GM12878 (cell line): ENCODE results near the gene CLK2. TPM values are rescaled to one million over a fixed set of nuclear protein-coding genes. Genes with fewer than 3 reads are reported as not detected.
A peak's percentile ranks its signal among the peaks of the same experiment; 100 is the strongest.

ENCODE experiments used
- CHD1 ChIP-seq: IDR thresholded peaks from 2 replicates; pipeline ENCODE4 v1.6.1; 2012; ENCODE audit warnings: low read depth, low read length, improper control_type of control experiment
- IKZF2 ChIP-seq, 2 experiments: fragments of 450-650 bp; IDR thresholded peaks; 2 replicates each; pipeline ENCODE4 v1.6.1; 2017; ENCODE audit warnings: mild to moderate bottlenecking in 2 of 2, moderate library complexity in 2 of 2
- LARP7 ChIP-seq: fragments of 450-650 bp; IDR thresholded peaks from 2 replicates; pipeline ENCODE4 v1.6.1; 2017; ENCODE audit warnings: mild to moderate bottlenecking
- NFXL1 ChIP-seq: fragments of 450-650 bp; IDR thresholded peaks from 2 replicates; pipeline ENCODE4 v1.6.1; 2017; ENCODE audit warnings: antibody characterized with exemption, mild to moderate bottlenecking, borderline replicate concordance
- PML ChIP-seq: IDR thresholded peaks from 2 replicates; pipeline ENCODE4 v1.6.1; 2012; ENCODE audit warnings: low read length, inconsistent platforms
- POLR2AphosphoS2 ChIP-seq: IDR thresholded peaks from 2 replicates; pipeline ENCODE4 v1.6.1; 2011; ENCODE audit warnings: low read depth, mild to moderate bottlenecking, low read length, improper control_type of control experiment, moderate library complexity
- SMC3 ChIP-seq: IDR thresholded peaks from 2 replicates; pipeline ENCODE4 v1.6.1; 2011; ENCODE audit warnings: low read length, improper control_type of control experiment, borderline replicate concordance
- TBL1XR1 ChIP-seq: IDR thresholded peaks from 2 replicates; pipeline ENCODE4 v1.6.1; 2012; ENCODE audit warnings: low read depth, low read length, improper control_type of control experiment
- YY1 ChIP-seq: IDR thresholded peaks from 2 replicates; pipeline ENCODE4 v1.6.1; 2011; ENCODE audit warnings: low read depth, mild to moderate bottlenecking, low read length
- polyA plus RNA-seq, 11 experiments: library from polyadenylated mRNA; depleted of rRNA in 4 of 11; unstranded in 6 of 11; stranded (reverse) in 5 of 11; fragments of >200 nt; fragmentation: Nextera tagmentation in 4 of 11; fragmentation: Illumina TruSeq in 1 of 11; extraction: Ambion mirVana in 4 of 11; extraction: Trizol in 1 of 11; gene quantifications; 1 replicate in 1 of 11; 2 replicates in 10 of 11; pipeline versions ENCODE4 v1.2.1 to v1.2.3, GENCODE V29; 2011 to 2016; ENCODE audit warnings: inconsistent platforms in 2 of 11, missing spikeins in 2 of 11, low read depth in 1 of 11
- total RNA-seq, 4 experiments: library from RNA; depleted of rRNA in 3 of 4; stranded (reverse); fragments of >200 nt in 3 of 4; fragmentation: Illumina TruSeq in 1 of 4; extraction: Trizol in 1 of 4; gene quantifications; 2 replicates each; pipeline versions ENCODE4 v1.2.1 to v1.2.3, GENCODE V29; 2013 to 2021
- TF ChIP-seq, protein P1 (sequence below): IDR thresholded peaks from 2 replicates; pipeline ENCODE4 v1.6.1; 2012; ENCODE audit warnings: mild to moderate bottlenecking, low read depth, low read length
- TF ChIP-seq, protein P2 (sequence below): fragments of 450-650 bp; IDR thresholded peaks from 2 replicates; pipeline ENCODE4 v1.6.1; 2017; ENCODE audit warnings: mild to moderate bottlenecking, moderate library complexity
- TF ChIP-seq, protein P3 (sequence below): fragments of 450-650 bp; conservative IDR thresholded peaks from 2 replicates; pipeline ENCODE4 v1.6.1; 2017; ENCODE audit warnings: mild to moderate bottlenecking, moderate library complexity
- TF ChIP-seq, protein P4 (sequence below): fragments of 450-650 bp; formaldehyde crosslinking; IDR thresholded peaks from 2 replicates; pipeline ENCODE4 v1.4.0; 2022; ENCODE audit warnings: mild to moderate bottlenecking, moderate library complexity

CLK2 gene
- total and polyA plus RNA-seq, 10 of the 15 experiments (the other 5 are each of a cell fraction or from before 2014, with no cell fraction given), result 11.1 to 83.7 (median 36.7) TPM

DNA sequence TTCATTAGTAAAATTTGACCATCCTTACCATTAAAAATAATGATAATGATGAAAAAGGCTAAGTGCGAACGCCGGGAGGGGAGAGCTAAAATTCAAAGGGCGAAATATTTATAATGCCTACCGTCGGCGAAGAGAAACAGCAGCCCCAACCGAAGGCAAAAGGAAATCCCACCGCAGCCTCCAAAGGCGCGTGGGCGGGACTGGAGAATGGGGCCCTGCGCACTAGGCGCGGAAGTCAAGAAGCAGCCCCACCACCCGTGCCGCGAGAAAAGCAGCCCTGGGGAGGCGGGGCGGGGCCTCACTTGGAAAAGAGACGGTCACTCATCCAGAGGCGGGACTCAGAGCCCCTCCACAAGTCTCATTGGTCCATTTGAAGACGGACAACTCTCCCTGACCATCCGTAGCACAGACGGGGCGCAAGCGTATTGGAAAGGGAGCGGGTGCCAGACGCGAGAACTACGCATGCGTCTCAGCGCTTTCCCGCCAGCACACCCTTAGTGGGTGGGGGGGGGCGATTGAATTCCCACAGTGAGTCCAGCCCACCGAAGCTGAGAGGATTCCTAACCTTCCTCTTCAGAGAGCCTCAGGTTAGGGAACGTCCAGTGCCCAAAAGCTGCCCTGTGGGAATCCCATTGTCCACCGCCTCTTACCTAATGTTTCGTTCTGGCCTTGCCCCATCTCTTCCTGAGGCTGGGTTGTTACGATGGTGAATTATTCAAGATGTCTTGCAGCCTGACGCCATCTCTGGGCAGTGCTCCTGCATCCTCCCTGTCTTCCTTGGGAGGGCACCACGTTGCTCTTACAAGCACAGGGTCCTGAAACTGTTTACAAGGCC lies 45.8 kb downstream of the CLK2 start (continued):
- TF ChIP-seq, protein P1, sequence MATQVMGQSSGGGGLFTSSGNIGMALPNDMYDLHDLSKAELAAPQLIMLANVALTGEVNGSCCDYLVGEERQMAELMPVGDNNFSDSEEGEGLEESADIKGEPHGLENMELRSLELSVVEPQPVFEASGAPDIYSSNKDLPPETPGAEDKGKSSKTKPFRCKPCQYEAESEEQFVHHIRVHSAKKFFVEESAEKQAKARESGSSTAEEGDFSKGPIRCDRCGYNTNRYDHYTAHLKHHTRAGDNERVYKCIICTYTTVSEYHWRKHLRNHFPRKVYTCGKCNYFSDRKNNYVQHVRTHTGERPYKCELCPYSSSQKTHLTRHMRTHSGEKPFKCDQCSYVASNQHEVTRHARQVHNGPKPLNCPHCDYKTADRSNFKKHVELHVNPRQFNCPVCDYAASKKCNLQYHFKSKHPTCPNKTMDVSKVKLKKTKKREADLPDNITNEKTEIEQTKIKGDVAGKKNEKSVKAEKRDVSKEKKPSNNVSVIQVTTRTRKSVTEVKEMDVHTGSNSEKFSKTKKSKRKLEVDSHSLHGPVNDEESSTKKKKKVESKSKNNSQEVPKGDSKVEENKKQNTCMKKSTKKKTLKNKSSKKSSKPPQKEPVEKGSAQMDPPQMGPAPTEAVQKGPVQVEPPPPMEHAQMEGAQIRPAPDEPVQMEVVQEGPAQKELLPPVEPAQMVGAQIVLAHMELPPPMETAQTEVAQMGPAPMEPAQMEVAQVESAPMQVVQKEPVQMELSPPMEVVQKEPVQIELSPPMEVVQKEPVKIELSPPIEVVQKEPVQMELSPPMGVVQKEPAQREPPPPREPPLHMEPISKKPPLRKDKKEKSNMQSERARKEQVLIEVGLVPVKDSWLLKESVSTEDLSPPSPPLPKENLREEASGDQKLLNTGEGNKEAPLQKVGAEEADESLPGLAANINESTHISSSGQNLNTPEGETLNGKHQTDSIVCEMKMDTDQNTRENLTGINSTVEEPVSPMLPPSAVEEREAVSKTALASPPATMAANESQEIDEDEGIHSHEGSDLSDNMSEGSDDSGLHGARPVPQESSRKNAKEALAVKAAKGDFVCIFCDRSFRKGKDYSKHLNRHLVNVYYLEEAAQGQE, result no peak
- TF ChIP-seq NFXL1, result no peak
- peak; percentile 14; the same call in 1 of the 2 replicates for TF ChIP-seq TBL1XR1
- TF ChIP-seq, protein P2, sequence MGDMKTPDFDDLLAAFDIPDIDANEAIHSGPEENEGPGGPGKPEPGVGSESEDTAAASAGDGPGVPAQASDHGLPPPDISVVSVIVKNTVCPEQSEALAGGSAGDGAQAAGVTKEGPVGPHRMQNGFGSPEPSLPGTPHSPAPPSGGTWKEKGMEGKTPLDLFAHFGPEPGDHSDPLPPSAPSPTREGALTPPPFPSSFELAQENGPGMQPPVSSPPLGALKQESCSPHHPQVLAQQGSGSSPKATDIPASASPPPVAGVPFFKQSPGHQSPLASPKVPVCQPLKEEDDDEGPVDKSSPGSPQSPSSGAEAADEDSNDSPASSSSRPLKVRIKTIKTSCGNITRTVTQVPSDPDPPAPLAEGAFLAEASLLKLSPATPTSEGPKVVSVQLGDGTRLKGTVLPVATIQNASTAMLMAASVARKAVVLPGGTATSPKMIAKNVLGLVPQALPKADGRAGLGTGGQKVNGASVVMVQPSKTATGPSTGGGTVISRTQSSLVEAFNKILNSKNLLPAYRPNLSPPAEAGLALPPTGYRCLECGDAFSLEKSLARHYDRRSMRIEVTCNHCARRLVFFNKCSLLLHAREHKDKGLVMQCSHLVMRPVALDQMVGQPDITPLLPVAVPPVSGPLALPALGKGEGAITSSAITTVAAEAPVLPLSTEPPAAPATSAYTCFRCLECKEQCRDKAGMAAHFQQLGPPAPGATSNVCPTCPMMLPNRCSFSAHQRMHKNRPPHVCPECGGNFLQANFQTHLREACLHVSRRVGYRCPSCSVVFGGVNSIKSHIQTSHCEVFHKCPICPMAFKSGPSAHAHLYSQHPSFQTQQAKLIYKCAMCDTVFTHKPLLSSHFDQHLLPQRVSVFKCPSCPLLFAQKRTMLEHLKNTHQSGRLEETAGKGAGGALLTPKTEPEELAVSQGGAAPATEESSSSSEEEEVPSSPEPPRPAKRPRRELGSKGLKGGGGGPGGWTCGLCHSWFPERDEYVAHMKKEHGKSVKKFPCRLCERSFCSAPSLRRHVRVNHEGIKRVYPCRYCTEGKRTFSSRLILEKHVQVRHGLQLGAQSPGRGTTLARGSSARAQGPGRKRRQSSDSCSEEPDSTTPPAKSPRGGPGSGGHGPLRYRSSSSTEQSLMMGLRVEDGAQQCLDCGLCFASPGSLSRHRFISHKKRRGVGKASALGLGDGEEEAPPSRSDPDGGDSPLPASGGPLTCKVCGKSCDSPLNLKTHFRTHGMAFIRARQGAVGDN, result peak; percentile 18; the same call in 1 of the 2 replicates
- TF ChIP-seq POLR2AphosphoS2, result peak; percentile 86
- TF ChIP-seq LARP7, result 0 out of 2 replicates have a peak, but pooled peaks have one; percentile 49
- TF ChIP-seq, protein P3, sequence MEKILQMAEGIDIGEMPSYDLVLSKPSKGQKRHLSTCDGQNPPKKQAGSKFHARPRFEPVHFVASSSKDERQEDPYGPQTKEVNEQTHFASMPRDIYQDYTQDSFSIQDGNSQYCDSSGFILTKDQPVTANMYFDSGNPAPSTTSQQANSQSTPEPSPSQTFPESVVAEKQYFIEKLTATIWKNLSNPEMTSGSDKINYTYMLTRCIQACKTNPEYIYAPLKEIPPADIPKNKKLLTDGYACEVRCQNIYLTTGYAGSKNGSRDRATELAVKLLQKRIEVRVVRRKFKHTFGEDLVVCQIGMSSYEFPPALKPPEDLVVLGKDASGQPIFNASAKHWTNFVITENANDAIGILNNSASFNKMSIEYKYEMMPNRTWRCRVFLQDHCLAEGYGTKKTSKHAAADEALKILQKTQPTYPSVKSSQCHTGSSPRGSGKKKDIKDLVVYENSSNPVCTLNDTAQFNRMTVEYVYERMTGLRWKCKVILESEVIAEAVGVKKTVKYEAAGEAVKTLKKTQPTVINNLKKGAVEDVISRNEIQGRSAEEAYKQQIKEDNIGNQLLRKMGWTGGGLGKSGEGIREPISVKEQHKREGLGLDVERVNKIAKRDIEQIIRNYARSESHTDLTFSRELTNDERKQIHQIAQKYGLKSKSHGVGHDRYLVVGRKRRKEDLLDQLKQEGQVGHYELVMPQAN, result peak; percentile 69
- TF ChIP-seq IKZF2 (IDR thresholded peaks at IDR 0.05), result peak in 1 of 2 experiments; percentile 49; a peak in 3 of 4 replicates
- TF ChIP-seq YY1, result peak; percentile 78
- peak; percentile 74; the same call in 1 of the 2 replicates for TF ChIP-seq CHD1
- TF ChIP-seq, protein P4, sequence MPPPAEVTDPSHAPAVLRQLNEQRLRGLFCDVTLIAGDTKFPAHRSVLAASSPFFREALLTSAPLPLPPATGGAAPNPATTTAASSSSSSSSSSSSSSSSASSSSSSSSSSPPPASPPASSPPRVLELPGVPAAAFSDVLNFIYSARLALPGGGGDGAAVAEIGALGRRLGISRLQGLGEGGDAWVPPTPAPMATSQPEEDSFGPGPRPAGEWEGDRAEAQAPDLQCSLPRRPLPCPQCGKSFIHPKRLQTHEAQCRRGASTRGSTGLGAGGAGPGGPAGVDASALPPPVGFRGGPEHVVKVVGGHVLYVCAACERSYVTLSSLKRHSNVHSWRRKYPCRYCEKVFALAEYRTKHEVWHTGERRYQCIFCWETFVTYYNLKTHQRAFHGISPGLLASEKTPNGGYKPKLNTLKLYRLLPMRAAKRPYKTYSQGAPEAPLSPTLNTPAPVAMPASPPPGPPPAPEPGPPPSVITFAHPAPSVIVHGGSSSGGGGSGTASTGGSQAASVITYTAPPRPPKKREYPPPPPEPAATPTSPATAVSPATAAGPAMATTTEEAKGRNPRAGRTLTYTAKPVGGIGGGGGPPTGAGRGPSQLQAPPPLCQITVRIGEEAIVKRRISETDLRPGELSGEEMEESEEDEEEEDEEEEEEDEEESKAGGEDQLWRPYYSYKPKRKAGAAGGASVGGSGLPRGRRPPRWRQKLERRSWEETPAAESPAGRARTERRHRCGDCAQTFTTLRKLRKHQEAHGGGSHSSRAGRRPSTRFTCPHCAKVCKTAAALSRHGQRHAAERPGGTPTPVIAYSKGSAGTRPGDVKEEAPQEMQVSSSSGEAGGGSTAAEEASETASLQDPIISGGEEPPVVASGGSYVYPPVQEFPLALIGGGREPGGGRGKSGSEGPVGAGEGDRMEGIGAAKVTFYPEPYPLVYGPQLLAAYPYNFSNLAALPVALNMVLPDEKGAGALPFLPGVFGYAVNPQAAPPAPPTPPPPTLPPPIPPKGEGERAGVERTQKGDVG (CRISPR knock-in tag), result no peak
- peak; percentile 86; the same call in 1 of the 2 replicates for TF ChIP-seq PML
- 0 out of 2 replicates have a peak, but pooled peaks have one; percentile 7 for TF ChIP-seq SMC3
